B cell (primary cell): ENCODE results near the gene ARID3C. TPM values are rescaled to one million over a fixed set of nuclear protein-coding genes. Genes with fewer than 3 reads are reported as not detected.

Experiments
- ATAC-seq: fragments of 200-7000 bp; cut with Tn5 transposase; one replicate; pipeline ENCODE4 v1.10.0; 2021; ENCODE audit warnings: low read depth, mild to moderate bottlenecking, moderate number of reproducible peaks, moderate library complexity
- CTCF ChIA-PET: fragments of 350-600 bp; sonication (Branson Sonifier 250); formaldehyde crosslinking; loops from one replicate; lab custom pipeline; 2021; ENCODE audit warnings: antibody characterized with exemption, inconsistent platforms; lab: Charles Lee
- POLR2A ChIA-PET: fragments of 350-600 bp; sonication (Branson Sonifier 250); formaldehyde crosslinking; loops from one replicate; lab custom pipeline; 2021; ENCODE audit warnings: antibody characterized with exemption; lab: Charles Lee
- DNase-seq: peaks from one replicate; pipeline ENCODE4 v3.0.0; 2013
- H2AFZ ChIP-seq: 2 replicates; pipeline ENCODE4 v1.6.1; 2012; ENCODE audit warnings: mild to moderate bottlenecking, low read depth, low read length; ENCODE audit not compliant: insufficient read depth, poor library complexity, severe bottlenecking
- H3K27ac ChIP-seq, 2 donors: 1 replicate in 1 of 2; 2 replicates in 1 of 2; pipeline ENCODE4 v1.5.1; 2012 to 2013; ENCODE audit warnings: low read length in 2 of 2, mild to moderate bottlenecking in 2 of 2, moderate library complexity in 1 of 2
- H3K27me3 ChIP-seq, 4 experiments: fragments of 200-600 bp in 1 of 4; sonication (generic) in 1 of 4; replicated peaks in 1 of 4; 1 replicate in 2 of 4; 2 replicates in 2 of 4; pipeline versions ENCODE4 v1.6.1 to v1.7.0; 2013 to 2016; ENCODE audit warnings: low read length in 3 of 4, mild to moderate bottlenecking in 2 of 4, mixed read lengths in 1 of 4, moderate library complexity in 1 of 4; ENCODE audit not compliant: insufficient read depth in 4 of 4, control insufficient read depth in 3 of 4; ENCODE audit errors: control extremely low read depth in 1 of 4
- H3K36me3 ChIP-seq, 2 experiments: replicated peaks in 1 of 2; 1 replicate in 1 of 2; 2 replicates in 1 of 2; pipeline versions ENCODE4 v1.6.1 to v1.7.1; 2013; ENCODE audit warnings: low read length in 1 of 2; ENCODE audit not compliant: insufficient read depth in 2 of 2, control insufficient read depth in 1 of 2; ENCODE audit errors: control extremely low read depth in 1 of 2, extremely low read depth in 1 of 2
- H3K4me1 ChIP-seq, 2 donors: fragments of 200-600 bp in 1 of 2; sonication (generic) in 1 of 2; 1 replicate in 1 of 2; 2 replicates in 1 of 2; pipeline versions ENCODE4 v1.5.1 to v1.6.1; 2013 to 2017; ENCODE audit warnings: low read length in 2 of 2; ENCODE audit not compliant: control insufficient read depth in 2 of 2, insufficient read depth in 2 of 2
- H3K4me2 ChIP-seq: replicated peaks from 2 replicates; pipeline ENCODE3; 2012; ENCODE audit warnings: mild to moderate bottlenecking, low read depth, low read length; ENCODE audit not compliant: poor library complexity, severe bottlenecking
- H3K4me3 ChIP-seq, 5 experiments: fragments of 200-600 bp in 1 of 5; sonication (generic) in 1 of 5; 1 replicate in 3 of 5; 2 replicates in 2 of 5; pipeline versions ENCODE4 v1.5.1 to v1.7.0; 2011 to 2016; ENCODE audit warnings: low read length in 4 of 5, mild to moderate bottlenecking in 4 of 5, low read depth in 2 of 5, control low read depth in 1 of 5, moderate library complexity in 1 of 5; ENCODE audit not compliant: insufficient read depth in 1 of 5; ENCODE audit errors: control extremely low read depth in 1 of 5, extremely low read depth in 1 of 5
- H3K79me2 ChIP-seq: fragments of 200-600 bp; sonication (generic); one replicate; pipeline ENCODE4 v1.6.0; 2016; ENCODE audit warnings: low read length; ENCODE audit not compliant: control insufficient read depth, insufficient read depth
- H3K9ac ChIP-seq: fragments of 200-600 bp; sonication (generic); 2 replicates; pipeline ENCODE4 v1.6.1; 2017; ENCODE audit warnings: mild to moderate bottlenecking, low read length, moderate library complexity
- H3K9me3 ChIP-seq, 3 donors: one replicate each; pipeline versions ENCODE4 v1.6.1 to v1.7.1; 2013; ENCODE audit warnings: low read length in 2 of 3; ENCODE audit not compliant: control insufficient read depth in 2 of 3, insufficient read depth in 1 of 3; ENCODE audit errors: control extremely low read depth in 1 of 3
- H4K20me1 ChIP-seq: 2 replicates; pipeline ENCODE4 v1.6.0; 2012; ENCODE audit warnings: mild to moderate bottlenecking, low read length; ENCODE audit not compliant: insufficient read depth, control insufficient read depth, poor library complexity, severe bottlenecking
- H3K27ac Mint-ChIP-seq: one replicate; pipeline ENCODE4 v1.8.0; 2021; ENCODE audit warnings: mixed read lengths
- H3K27me3 Mint-ChIP-seq: one replicate; pipeline ENCODE4 v1.8.0; 2021; ENCODE audit warnings: mixed read lengths
- H3K4me1 Mint-ChIP-seq: one replicate; pipeline ENCODE4 v1.8.0; 2021; ENCODE audit warnings: mixed read lengths
- H3K4me3 Mint-ChIP-seq: one replicate; pipeline ENCODE4 v1.8.0; 2021; ENCODE audit warnings: mixed read lengths
- H3K9me3 Mint-ChIP-seq: one replicate; pipeline ENCODE4 v1.8.0; 2022; ENCODE audit warnings: mixed read lengths; ENCODE audit not compliant: insufficient read depth
- EZH2 ChIP-seq: IDR thresholded peaks from 2 replicates; pipeline ENCODE4 v1.6.1; 2012; ENCODE audit warnings: borderline replicate concordance, low read depth, mild to moderate bottlenecking, moderate library complexity, low read length; ENCODE audit not compliant: insufficient read depth, poor library complexity, severe bottlenecking
- WGBS: methylation state at CpG from one replicate; pipeline ENCODE4 v1.1.5; 2013; ENCODE audit warnings: missing lambda C conversion rate; ENCODE audit not compliant: insufficient coverage; 5-methylcytosine and 5-hydroxymethylcytosine counted together
- intact Hi-C: fragments of 100-400 bp; cut with micrococcal nuclease; formaldehyde crosslinking; loops from one replicate; pipeline ENCODE4 v1.10.0; 2022
- polyA plus RNA-seq: library from polyadenylated mRNA; depleted of rRNA; stranded (reverse); fragments of >200 nt; gene quantifications from 2 replicates; pipeline ENCODE4 v1.2.3, GENCODE V29; 2012
- total RNA-seq, 2 donors: library from RNA; stranded (reverse); fragments of 120-200 nt in 1 of 2; gene quantifications; 1 replicate in 1 of 2; 2 replicates in 1 of 2; pipeline versions ENCODE4 v1.2.3 to v1.2.4, GENCODE V29; 2013 to 2022
- TF ChIP-seq, protein P1 (sequence below): fragments of 200-600 bp; IDR thresholded peaks from one replicate; pipeline ENCODE4 v1.8.0; 2022; ENCODE audit warnings: antibody characterized with exemption, mild to moderate bottlenecking

ARID3C gene
- total and polyA plus RNA-seq, 2 donors (not counting 1 experiment from before 2014, with no cell fraction given) = not detected

DNA sequence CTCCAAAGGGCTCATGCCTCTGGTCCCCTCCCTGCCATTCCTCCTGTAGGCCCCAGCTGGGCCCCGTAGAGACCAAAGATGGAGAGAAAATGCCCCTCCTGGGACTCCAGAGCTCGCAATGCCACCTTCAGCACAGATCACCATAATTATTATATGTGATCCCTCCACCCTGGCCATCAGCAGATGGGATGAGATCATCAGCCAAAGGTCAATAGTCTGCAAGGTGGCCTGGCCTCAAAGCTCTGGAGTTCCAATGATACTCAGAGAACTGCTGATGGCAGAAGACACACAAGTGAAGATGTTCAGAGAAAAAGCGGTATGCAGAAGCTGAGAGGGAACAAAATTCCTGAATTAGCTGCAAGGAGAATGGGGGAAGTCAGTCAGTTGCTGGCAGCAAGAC lies 22.0 kb downstream of the ARID3C start:
- no peaks in the 10 kb centered on the region for H3K9me3 Mint-ChIP-seq
- TF ChIP-seq EZH2 = no peak
- TF ChIP-seq, protein P1, sequence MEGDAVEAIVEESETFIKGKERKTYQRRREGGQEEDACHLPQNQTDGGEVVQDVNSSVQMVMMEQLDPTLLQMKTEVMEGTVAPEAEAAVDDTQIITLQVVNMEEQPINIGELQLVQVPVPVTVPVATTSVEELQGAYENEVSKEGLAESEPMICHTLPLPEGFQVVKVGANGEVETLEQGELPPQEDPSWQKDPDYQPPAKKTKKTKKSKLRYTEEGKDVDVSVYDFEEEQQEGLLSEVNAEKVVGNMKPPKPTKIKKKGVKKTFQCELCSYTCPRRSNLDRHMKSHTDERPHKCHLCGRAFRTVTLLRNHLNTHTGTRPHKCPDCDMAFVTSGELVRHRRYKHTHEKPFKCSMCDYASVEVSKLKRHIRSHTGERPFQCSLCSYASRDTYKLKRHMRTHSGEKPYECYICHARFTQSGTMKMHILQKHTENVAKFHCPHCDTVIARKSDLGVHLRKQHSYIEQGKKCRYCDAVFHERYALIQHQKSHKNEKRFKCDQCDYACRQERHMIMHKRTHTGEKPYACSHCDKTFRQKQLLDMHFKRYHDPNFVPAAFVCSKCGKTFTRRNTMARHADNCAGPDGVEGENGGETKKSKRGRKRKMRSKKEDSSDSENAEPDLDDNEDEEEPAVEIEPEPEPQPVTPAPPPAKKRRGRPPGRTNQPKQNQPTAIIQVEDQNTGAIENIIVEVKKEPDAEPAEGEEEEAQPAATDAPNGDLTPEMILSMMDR = no peak
- no peak overlapping the region for H3K4me3 Mint-ChIP-seq
- ATAC-seq (no peak), DNase-seq (no peak)
- Histone ChIP-seq H4K20me1 (no peaks in the 10 kb centered on the region), H3K27me3 (no peaks in the 10 kb centered on the region), H3K79me2 (peaks cover 9% of the 10 kb centered on the region), H3K9me3 (peaks cover 0 to 7% (median 0%) of the 10 kb centered on the region in 3 donors), H3K9ac (no peak overlapping the region), H3K4me3 (no peak overlapping the region), H3K4me1 (peaks cover 7 to 12% of the 10 kb centered on the region in 2 donors), H3K36me3 (no peaks in the 10 kb centered on the region), H2AFZ (no peak overlapping the region), H3K4me2 (no peak overlapping the region), H3K27ac (no peak overlapping the region)
- POLR2A ChIA-PET = no interaction called here
- WGBS = 100% methylated on average over 2 of the region's 3 CpGs
- H3K4me1 Mint-ChIP-seq = peaks cover 15% of the 10 kb centered on the region
- peaks cover 4% of the 10 kb centered on the region for H3K27me3 Mint-ChIP-seq
- no peak overlapping the region for H3K27ac Mint-ChIP-seq
- CTCF ChIA-PET = interaction anchor here (0.7 to 5.5 kb wide), 4 partner anchors 15 to 49 kb away, joined by 3 to 75 read pairs (median 15); partner anchors contain the start of genes GALT and SIGMAR1
- intact Hi-C loops = no loop called here

DNA sequence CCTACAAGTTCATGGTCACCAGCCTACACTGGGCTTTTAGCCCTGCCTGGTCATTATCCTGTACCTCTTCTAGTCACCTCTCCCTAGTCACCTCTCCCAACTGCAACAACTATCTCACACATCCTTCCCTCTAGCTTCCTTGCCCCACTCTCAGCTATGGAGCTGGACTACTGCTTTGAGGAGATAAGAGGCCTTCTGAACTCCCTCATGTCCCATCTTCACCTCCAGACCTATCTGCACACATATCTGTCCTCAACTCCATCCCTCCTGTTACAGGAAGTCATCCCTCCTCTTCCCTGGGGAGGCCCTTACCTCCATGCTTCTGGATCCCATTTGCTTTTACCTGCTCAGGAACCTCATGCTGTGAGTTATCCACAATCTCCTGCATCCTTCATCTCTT lies 22.7 kb downstream of the ARID3C start:
- no peaks in the 10 kb centered on the region for H3K27me3 ChIP-seq
- H3K9ac ChIP-seq = no peak overlapping the region
- ChIA-PET POLR2A (no interaction called here), CTCF (interaction anchor here (0.6 to 5.5 kb wide), 10 partner anchors 9 to 486 kb away, joined by 3 to 75 read pairs (median 8); partner anchors contain the start of genes GALT and SIGMAR1)
- Mint-ChIP-seq H3K4me1 (peaks cover 8% of the 10 kb centered on the region), H3K27ac (no peak overlapping the region), H3K9me3 (no peaks in the 10 kb centered on the region), H3K4me3 (no peak overlapping the region), H3K27me3 (peaks cover 4% of the 10 kb centered on the region)
- no peaks in the 10 kb centered on the region for H3K36me3 ChIP-seq
- no peak overlapping the region for H3K4me2 ChIP-seq
- intact Hi-C loops = no loop called here
- no peak overlapping the region for H2AFZ ChIP-seq
- ATAC-seq (no peak), DNase-seq (no peak)
- no peaks in the 10 kb centered on the region for H4K20me1 ChIP-seq
- no peak for TF ChIP-seq EZH2
- TF ChIP-seq, protein P1 = no peak
- H3K4me3 ChIP-seq = no peak overlapping the region
- H3K9me3 ChIP-seq = peaks cover 0 to 7% (median 0%) of the 10 kb centered on the region in 3 donors
- no peak overlapping the region for H3K27ac ChIP-seq
- H3K4me1 ChIP-seq = peaks cover 3 to 7% of the 10 kb centered on the region in 2 donors
- peaks cover 3% of the 10 kb centered on the region for H3K79me2 ChIP-seq
